ENCODE measurements around the gene CNNM4.

CNNM4 gene

GRCh38 chr2:96816836-96817702 lies 56.4 kb downstream of the CNNM4 start:
- H3K27ac Mint-ChIP-seq = no peak overlapping the region
- peaks cover 50% of the 10 kb centered on the region for H3K4me1 Mint-ChIP-seq (ENCODE audit: low read depth)
- H3K4me3 Mint-ChIP-seq = peak overlapping the region; percentile 69
- H3K36me3 Mint-ChIP-seq (ENCODE audit: low read depth) = peaks cover 40% of the 10 kb centered on the region
- intact Hi-C loops (cut with micrococcal nuclease) = loop anchor here (5.0 kb wide), 1 partner anchor 55 kb away; the partner anchor contains the start of gene CNNM4
- H3K27me3 Mint-ChIP-seq = peaks cover 4% of the 10 kb centered on the region
- H3K9me3 Mint-ChIP-seq = no peaks in the 10 kb centered on the region

GRCh38 chr2:96817882-96818281 lies 57.2 kb downstream of the CNNM4 start:
- H3K4me3 Mint-ChIP-seq = peak overlapping the region; percentile 69
- peaks cover 50% of the 10 kb centered on the region for H3K4me1 Mint-ChIP-seq (ENCODE audit: low read depth)
- intact Hi-C loops (cut with micrococcal nuclease) = loop anchor here (5.0 kb wide), 1 partner anchor 56 kb away; the partner anchor contains the start of gene CNNM4
- peaks cover 4% of the 10 kb centered on the region for H3K27me3 Mint-ChIP-seq
- H3K27ac Mint-ChIP-seq = no peak overlapping the region
- no peaks in the 10 kb centered on the region for H3K9me3 Mint-ChIP-seq
- H3K36me3 Mint-ChIP-seq (ENCODE audit: low read depth) = peaks cover 32% of the 10 kb centered on the region

GRCh38 chr2:96819128-96819875 lies 58.6 kb downstream of the CNNM4 start:
- peaks cover 4% of the 10 kb centered on the region for H3K27me3 Mint-ChIP-seq
- H3K4me3 Mint-ChIP-seq = no peak overlapping the region
- no peak overlapping the region for H3K27ac Mint-ChIP-seq
- peaks cover 31% of the 10 kb centered on the region for H3K36me3 Mint-ChIP-seq (ENCODE audit: low read depth)
- no peaks in the 10 kb centered on the region for H3K9me3 Mint-ChIP-seq
- intact Hi-C loops (cut with micrococcal nuclease) = loop anchor here (5.0 kb wide), 1 partner anchor 57 kb away; the partner anchor contains the start of gene CNNM4
- H3K4me1 Mint-ChIP-seq (ENCODE audit: low read depth) = peaks cover 50% of the 10 kb centered on the region

GRCh38 chr2:96819876-96820511 lies 59.3 kb downstream of the CNNM4 start:
- H3K36me3 Mint-ChIP-seq (ENCODE audit: low read depth) = peaks cover 37% of the 10 kb centered on the region
- H3K27me3 Mint-ChIP-seq = peaks cover 4% of the 10 kb centered on the region
- H3K4me1 Mint-ChIP-seq (ENCODE audit: low read depth) = peaks cover 48% of the 10 kb centered on the region
- intact Hi-C loops (cut with micrococcal nuclease) = loop anchor here (5.0 kb wide), 1 partner anchor 58 kb away; the partner anchor contains the start of gene CNNM4
- no peak overlapping the region for H3K27ac Mint-ChIP-seq
- no peaks in the 10 kb centered on the region for H3K9me3 Mint-ChIP-seq
- H3K4me3 Mint-ChIP-seq = no peak overlapping the region

GRCh38 chr2:96821113-96821675 lies 60.5 kb downstream of the CNNM4 start:
- intact Hi-C loops (cut with micrococcal nuclease) = no loop called here
- peaks cover 4% of the 10 kb centered on the region for H3K27me3 Mint-ChIP-seq
- H3K36me3 Mint-ChIP-seq (ENCODE audit: low read depth) = peaks cover 49% of the 10 kb centered on the region
- no peaks in the 10 kb centered on the region for H3K9me3 Mint-ChIP-seq
- no peak overlapping the region for H3K27ac Mint-ChIP-seq
- no peak overlapping the region for H3K4me3 Mint-ChIP-seq
- H3K4me1 Mint-ChIP-seq (ENCODE audit: low read depth) = peaks cover 41% of the 10 kb centered on the region

- H3K9me3 Mint-ChIP-seq = no peaks in the 10 kb centered on the region
- H3K4me1 Mint-ChIP-seq (ENCODE audit: low read depth) = peaks cover 34% of the 10 kb centered on the region
- H3K27me3 Mint-ChIP-seq = peaks cover 4% of the 10 kb centered on the region
- intact Hi-C loops (cut with micrococcal nuclease) = no loop called here
- H3K4me3 Mint-ChIP-seq = no peak overlapping the region
- no peak overlapping the region for H3K27ac Mint-ChIP-seq
- H3K36me3 Mint-ChIP-seq (ENCODE audit: low read depth) = peaks cover 64% of the 10 kb centered on the region
These were observed 62.1 kb downstream of the CNNM4 start for GRCh38 chr2:96822786-96823185.

- H3K27ac Mint-ChIP-seq = no peak overlapping the region
- H3K4me1 Mint-ChIP-seq (ENCODE audit: low read depth) = peaks cover 30% of the 10 kb centered on the region
- peaks cover 64% of the 10 kb centered on the region for H3K36me3 Mint-ChIP-seq (ENCODE audit: low read depth)
- peaks cover 4% of the 10 kb centered on the region for H3K27me3 Mint-ChIP-seq
- intact Hi-C loops (cut with micrococcal nuclease) = no loop called here
- H3K4me3 Mint-ChIP-seq = no peak overlapping the region
- H3K9me3 Mint-ChIP-seq = no peaks in the 10 kb centered on the region
These were observed 62.5 kb downstream of the CNNM4 start for GRCh38 chr2:96823198-96823597.

GRCh38 chr2:96824079-96824870 lies 63.6 kb downstream of the CNNM4 start:
- Mint-ChIP-seq H3K36me3 (ENCODE audit: low read depth) (peaks cover 64% of the 10 kb centered on the region), H3K4me3 (no peak overlapping the region), H3K27me3 (no peaks in the 10 kb centered on the region), H3K9me3 (no peaks in the 10 kb centered on the region), H3K4me1 (ENCODE audit: low read depth) (peaks cover 19% of the 10 kb centered on the region), H3K27ac (no peak overlapping the region)
- intact Hi-C loops (cut with micrococcal nuclease) = no loop called here

GRCh38 chr2:96825057-96825456 lies 64.4 kb downstream of the CNNM4 start:
- H3K4me1 Mint-ChIP-seq (ENCODE audit: low read depth) = peaks cover 11% of the 10 kb centered on the region
- no peaks in the 10 kb centered on the region for H3K27me3 Mint-ChIP-seq
- H3K9me3 Mint-ChIP-seq = no peaks in the 10 kb centered on the region
- peaks cover 64% of the 10 kb centered on the region for H3K36me3 Mint-ChIP-seq (ENCODE audit: low read depth)
- intact Hi-C loops (cut with micrococcal nuclease) = no loop called here
- H3K27ac Mint-ChIP-seq = no peak overlapping the region
- no peak overlapping the region for H3K4me3 Mint-ChIP-seq

- no peak overlapping the region for H3K27ac Mint-ChIP-seq
- H3K27me3 Mint-ChIP-seq = no peaks in the 10 kb centered on the region
- H3K4me1 Mint-ChIP-seq (ENCODE audit: low read depth) = no peaks in the 10 kb centered on the region
- intact Hi-C loops (cut with micrococcal nuclease) = no loop called here
- no peaks in the 10 kb centered on the region for H3K9me3 Mint-ChIP-seq
- H3K4me3 Mint-ChIP-seq = no peak overlapping the region
- H3K36me3 Mint-ChIP-seq (ENCODE audit: low read depth) = peaks cover 74% of the 10 kb centered on the region
These were observed 66.0 kb downstream of the CNNM4 start for GRCh38 chr2:96826546-96827278.

- H3K27me3 Mint-ChIP-seq = no peaks in the 10 kb centered on the region
- intact Hi-C loops (cut with micrococcal nuclease) = no loop called here
- no peaks in the 10 kb centered on the region for H3K9me3 Mint-ChIP-seq
- H3K36me3 Mint-ChIP-seq (ENCODE audit: low read depth) = peaks cover 91% of the 10 kb centered on the region
- no peak overlapping the region for H3K4me3 Mint-ChIP-seq
- no peak overlapping the region for H3K27ac Mint-ChIP-seq
- no peaks in the 10 kb centered on the region for H3K4me1 Mint-ChIP-seq (ENCODE audit: low read depth)
These were observed 67.7 kb downstream of the CNNM4 start for GRCh38 chr2:96828436-96828835.

- no peak overlapping the region for H3K27ac Mint-ChIP-seq
- intact Hi-C loops (cut with micrococcal nuclease) = no loop called here
- no peaks in the 10 kb centered on the region for H3K27me3 Mint-ChIP-seq
These were observed 68.2 kb downstream of the CNNM4 start for GRCh38 chr2:96828874-96829273.

More at GRCh38 chr2:96828874-96829273, 68.2 kb downstream of the CNNM4 start:
- Mint-ChIP-seq H3K4me1 (ENCODE audit: low read depth) (no peaks in the 10 kb centered on the region), H3K9me3 (no peaks in the 10 kb centered on the region), H3K4me3 (no peak overlapping the region), H3K36me3 (ENCODE audit: low read depth) (peaks cover 95% of the 10 kb centered on the region)
